SW 1271 (cell line): Measurements from ENCODE around the gene DDIAS.
"Not testable (repeated sequence)": the region's sequence is repeated elsewhere in the genome, so short reads cannot be mapped to it uniquely, and the experiment has no call there.

Experiments
- DNase-seq, 2 experiments: peaks; one replicate each; lab custom pipeline; 2025; lab: John Stamatoyannopoulos, UW

The DDIAS gene

GRCh38 chr11:82889133-82890001, 12.2 kb upstream of the DDIAS start:
- DNase-seq, result no peak

GRCh38 chr11:82890002-82890341, 11.6 kb upstream of the DDIAS start:
- DNase-seq, result no peak

- DNase-seq, result no peak
Observed at GRCh38 chr11:82890936-82891335, 10.6 kb upstream of the DDIAS start.

- no peak for DNase-seq
Observed at GRCh38 chr11:82892611-82893169, 8.8 kb upstream of the DDIAS start.

GRCh38 chr11:82895437-82896091, 6.0 kb upstream of the DDIAS start:
- no peak for DNase-seq

GRCh38 chr11:82896183-82896582, 5.4 kb upstream of the DDIAS start:
- DNase-seq, result no peak

- DNase-seq, result no peak
Observed at GRCh38 chr11:82898241-82898640, 3.3 kb upstream of the DDIAS start.

- peak in 1 of 2 experiments; percentile 11 for DNase-seq
Observed at GRCh38 chr11:82899186-82899820, 2.2 kb upstream of the DDIAS start.

GRCh38 chr11:82899957-82900276, 1.6 kb upstream of the DDIAS start:
- no peak for DNase-seq

GRCh38 chr11:82900277-82901164, 1.0 kb upstream of the DDIAS start, which contains the start of gene PRCP:
Gene PRCP (minus strand): TSS chr11:82900430. CDS start chr11:82900402, 28 bp downstream.
- peak; percentile 88 to 96 for DNase-seq

GRCh38 chr11:82901922-82902485, 468 bp downstream of the DDIAS start:
- no peak for DNase-seq

GRCh38 chr11:82902880-82903279, 1.3 kb downstream of the DDIAS start:
- DNase-seq, result no peak

GRCh38 chr11:82903843-82904586, 2.5 kb downstream of the DDIAS start:
- DNase-seq, result no peak

- DNase-seq, result peak in 1 of 2 experiments; percentile 70
Observed at GRCh38 chr11:82906236-82906635, 4.7 kb downstream of the DDIAS start.

GRCh38 chr11:82906931-82907330, 5.4 kb downstream of the DDIAS start:
- no peak for DNase-seq

- DNase-seq, result no peak
Observed at GRCh38 chr11:82907371-82907770, 5.8 kb downstream of the DDIAS start.

GRCh38 chr11:82908311-82908710, 6.8 kb downstream of the DDIAS start:
- DNase-seq, result no peak

- no peak for DNase-seq
Observed at GRCh38 chr11:82909015-82909640, 7.6 kb downstream of the DDIAS start.

GRCh38 chr11:82919786-82920185, 18.2 kb downstream of the DDIAS start:
- not testable (repeated sequence) for DNase-seq

- DNase-seq, result not testable (repeated sequence)
Observed at GRCh38 chr11:82920227-82920626, 18.7 kb downstream of the DDIAS start.
